ENCODE results near the gene PPP1CA.

Gene PPP1CA

DNA sequence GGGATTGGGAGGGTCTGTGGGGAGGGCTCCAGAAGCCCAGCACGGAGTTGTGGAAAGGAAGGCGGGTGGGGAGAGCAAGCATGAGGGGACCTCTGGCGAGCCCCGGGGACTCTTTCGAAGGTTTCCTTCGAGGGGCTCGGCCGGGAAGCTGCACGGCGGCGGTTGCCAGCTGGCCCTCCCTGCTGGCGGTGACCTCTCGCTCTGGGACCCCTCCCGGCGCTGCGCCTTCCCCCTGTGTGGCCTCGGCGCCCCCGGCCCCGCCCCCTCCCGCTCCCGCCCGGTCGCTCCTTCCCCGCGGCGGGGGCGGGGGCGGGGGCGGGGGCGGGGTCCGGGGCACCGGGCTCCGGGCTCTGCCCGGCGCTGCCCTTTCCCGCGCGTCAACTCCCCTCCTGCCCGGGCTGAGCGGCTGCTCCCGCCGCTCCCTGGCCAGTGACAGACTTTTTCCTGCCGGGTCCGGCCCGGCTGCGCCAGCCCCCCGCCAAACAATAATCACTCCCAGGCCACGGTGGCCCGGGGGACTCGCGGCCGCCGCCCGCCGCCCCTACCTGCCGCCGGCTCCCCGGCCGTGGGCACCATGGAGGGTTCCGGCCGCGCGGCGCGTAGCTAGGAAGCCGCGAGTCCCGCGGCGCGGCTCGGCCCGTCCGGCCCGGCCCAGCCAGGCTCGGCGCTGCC is 29.2 kb downstream of the PPP1CA start:
- FAIRE-seq (no peak), DNase-seq (ENCODE audit: extremely low spot score, insufficient read length, low read depth) (no peak)

DNA sequence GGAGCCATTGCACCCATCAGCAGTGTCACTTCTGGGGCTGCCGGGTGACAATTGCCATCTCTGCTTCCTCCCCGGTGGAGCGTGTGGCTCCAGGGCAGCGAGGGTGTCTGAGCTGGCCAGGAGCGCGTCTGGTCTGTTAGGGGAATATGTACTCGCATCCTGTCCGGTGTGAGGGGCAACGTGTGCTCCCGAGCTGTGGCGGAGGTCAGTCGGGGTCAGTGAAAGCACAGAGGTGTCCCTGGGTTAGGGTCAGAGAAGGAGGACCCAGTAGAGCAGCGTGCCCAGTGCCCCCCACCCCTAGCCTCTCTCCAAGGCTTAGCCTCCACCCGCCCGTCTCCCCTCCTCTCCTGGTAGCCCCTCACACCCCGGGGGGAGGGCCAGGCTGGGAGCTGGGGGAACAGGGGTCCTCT is 29.7 kb downstream of the PPP1CA start:
- DNase-seq (ENCODE audit: extremely low spot score, insufficient read length, low read depth): no peak
- FAIRE-seq: no peak

DNA sequence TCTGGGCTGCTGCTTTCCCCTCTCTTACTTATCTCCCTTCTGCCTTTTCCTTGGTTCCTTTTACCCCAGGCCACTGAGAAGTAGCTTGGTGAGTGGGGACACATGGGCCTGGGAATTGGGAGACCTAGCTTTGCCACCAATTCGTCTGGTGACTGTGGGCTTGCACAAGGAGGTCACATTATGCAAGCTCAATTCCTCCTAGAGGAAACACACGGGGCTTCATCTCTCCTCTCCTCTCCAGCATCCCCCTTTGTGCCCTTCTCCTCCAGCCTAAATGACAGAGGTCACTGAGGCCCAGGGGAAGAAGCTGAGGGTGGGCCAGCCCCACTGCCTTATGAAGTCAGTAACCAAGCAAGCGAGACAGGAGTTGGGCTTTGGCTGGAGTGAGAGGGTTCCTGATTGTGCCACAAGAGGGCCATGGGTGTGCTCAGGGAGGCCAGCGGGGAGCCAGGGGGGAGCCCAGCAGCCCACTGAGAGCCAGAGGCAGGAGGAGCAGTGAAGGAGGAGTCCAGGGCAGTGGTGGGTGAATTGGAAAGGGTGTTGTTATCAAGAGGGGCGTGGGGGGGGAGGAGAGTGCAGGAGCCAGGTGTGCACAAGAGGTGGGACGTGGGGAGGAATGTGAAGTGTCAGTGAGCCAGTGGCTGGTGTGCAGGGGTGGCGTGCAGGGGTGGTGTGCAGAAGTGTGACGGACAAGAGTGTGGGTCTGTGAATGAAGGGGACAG is 30.3 kb downstream of the PPP1CA start:
- FAIRE-seq (peak; percentile 47), DNase-seq (ENCODE audit: extremely low spot score, insufficient read length, low read depth) (no peak)

DNA sequence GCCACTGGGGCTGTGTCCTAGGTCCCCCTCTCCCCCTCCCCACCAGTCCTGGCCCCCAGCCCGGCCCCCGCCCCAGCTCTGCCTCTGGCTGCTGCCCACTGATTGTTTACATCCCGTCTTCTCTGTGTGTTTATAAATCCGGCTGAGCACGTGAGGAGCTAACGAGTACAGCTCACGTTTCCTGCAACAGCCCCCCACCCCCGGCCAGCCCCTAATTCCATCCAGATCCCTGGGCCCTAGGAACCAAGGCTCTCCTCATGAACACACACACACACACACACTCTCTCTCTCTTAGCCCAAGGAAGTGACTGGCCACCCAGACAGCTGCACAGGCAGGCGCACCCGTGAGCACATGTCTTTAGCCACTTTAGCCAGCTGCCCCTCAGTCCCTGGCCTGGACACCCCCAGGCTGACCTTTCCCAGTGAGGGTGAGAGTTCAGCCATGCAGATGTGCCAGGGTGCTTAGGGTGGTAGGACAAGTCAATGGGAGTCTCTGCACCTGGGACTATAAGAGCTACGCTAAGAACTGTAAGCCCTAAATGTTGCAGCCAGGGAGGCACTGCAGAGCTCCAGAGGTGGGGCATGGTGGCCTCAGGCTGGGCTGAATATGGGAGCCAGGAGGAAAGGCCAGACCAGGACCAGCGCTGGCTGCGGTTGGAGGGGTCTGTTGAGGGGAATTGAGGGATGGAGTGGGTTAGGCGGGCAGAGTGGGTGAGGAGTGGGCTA is 31.1 kb downstream of the PPP1CA start:
- FAIRE-seq: no peak

DNA sequence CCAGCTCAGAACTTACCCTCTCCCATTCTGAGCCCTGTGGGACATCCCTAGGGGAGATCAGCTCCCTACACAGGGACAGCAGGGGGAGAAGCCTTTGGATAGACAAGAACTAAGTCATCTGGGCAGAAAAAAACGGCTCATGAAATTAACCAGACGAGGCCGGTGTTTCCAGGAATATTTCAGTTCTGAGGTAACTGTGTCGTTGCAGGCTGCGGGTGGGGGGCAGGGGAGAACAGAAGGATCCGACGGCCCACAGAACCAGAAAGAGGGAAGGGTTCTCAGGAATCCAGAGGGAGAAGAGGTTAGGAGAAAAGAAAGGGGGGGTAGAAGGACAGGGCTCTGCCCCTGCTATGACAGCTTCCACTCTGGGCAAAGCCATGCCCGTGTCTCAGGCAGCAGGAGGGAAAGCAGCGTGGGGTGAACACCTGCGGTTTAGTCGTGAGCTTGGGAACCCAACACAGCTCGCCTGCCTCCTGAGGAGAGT is 31.8 kb downstream of the PPP1CA start:
- FAIRE-seq: no peak
- no peak for DNase-seq (ENCODE audit: extremely low spot score, insufficient read length, low read depth)

More for the DNA sequence above, 31.1 kb downstream of the PPP1CA start:
- DNase-seq (ENCODE audit: extremely low spot score, insufficient read length, low read depth): no peak

DNA sequence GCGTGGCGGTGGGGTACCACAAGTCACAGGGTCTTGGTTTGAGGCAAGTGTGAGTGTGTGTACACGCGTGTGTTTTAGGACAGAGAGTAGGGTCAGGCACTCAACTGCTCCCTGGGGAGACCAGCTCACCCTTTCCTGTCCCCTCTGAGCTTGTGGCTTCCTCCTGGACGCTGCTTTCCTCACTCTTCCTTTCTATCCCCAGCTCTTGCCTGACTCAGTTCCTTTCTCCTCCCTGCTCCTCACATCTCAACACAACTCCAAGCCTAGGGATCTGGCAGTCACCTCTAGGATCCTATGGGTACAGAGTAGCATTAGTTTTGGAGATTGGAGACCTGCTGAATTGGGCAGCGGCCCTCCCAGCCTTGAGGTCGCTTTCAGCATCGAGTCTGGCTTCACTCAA is 32.4 kb downstream of the PPP1CA start:
- FAIRE-seq (no peak), DNase-seq (ENCODE audit: extremely low spot score, insufficient read length, low read depth) (no peak)

DNA sequence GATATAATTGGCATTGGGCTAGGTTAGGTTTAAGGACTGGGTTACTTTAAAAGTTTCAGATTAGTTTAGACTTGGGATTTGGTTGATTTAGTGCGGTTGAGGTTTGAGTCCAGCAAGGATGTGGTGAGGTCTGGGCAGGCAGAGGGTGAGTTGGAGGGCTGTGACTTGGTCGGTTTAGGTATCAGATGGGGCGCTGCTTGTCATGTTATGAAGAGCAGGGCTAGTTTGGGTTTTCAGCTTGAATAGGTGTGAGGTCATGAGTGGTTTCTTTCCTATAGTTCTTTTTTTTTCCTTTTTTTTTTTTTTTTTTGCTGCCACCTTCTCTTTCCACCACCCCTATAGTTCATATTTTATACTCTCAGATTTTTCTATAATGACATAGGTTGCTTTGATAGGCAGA is 33.0 kb downstream of the PPP1CA start:
- no peak for DNase-seq (ENCODE audit: extremely low spot score, insufficient read length, low read depth)
- peak; percentile 94 for FAIRE-seq

DNA sequence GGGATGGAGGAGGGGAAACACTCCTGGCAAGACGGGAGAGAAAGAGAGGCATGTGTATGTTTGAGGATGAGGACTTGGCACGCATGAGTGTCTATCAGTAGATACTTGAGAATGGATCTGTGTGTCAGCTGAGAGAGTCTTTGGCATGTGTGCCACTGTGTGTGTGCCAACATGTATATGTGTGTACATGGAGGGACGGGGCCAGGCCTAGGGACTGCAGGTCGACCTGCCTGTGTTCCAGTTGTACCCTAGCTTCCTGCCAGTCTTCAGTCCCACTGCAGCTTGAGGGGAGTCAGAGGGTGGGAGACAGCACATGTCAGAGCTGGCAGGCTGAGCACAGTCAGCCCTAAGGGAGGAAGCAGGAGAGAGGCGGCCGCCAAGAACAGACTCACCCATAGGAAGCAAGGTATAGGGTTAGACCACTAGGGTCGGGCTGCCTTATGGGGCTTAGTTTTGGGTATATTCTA is 33.9 kb downstream of the PPP1CA start:
- DNase-seq (ENCODE audit: extremely low spot score, insufficient read length, low read depth) (no peak), FAIRE-seq (no peak)

DNA sequence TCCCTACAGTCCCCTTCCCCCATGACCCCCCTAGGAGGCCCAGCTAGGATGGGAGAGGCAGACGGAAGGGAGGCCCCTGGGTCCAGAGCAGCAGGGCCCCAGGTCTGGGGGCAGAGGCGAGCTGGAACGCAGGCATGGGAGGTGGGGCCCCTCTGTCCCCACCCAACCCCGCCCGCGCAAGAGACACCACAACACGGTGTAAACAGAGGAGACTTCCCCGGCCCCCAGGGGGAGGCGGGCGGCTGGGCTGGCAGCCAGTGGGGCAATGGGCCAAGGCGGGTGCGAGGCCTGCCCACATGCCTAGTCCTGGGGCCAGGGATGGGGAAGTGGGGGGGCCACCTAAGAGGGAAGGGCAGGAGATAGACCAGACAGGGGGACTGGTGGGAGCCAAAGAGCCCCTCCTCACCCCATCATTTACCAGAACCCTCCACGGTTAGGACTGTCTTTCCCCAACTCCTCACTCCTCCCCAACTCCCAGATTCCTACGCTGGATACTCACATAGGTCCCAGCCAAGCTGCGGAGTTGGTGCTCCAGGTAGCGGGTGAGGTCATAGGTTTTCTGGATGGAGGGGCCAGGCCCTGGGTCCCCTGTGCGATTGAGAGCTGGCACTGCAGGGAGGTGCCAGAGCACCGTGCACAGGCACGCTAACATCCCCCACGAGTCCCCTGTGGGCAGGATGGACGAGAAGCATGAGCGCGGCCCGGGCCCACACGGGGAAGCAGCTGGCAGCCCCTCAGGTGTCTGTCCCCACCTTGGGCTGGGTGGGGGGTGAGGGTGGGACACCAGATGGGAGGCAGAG is 34.5 kb downstream of the PPP1CA start:
- DNase-seq (ENCODE audit: extremely low spot score, insufficient read length, low read depth) (no peak), FAIRE-seq (no peak)

DNA sequence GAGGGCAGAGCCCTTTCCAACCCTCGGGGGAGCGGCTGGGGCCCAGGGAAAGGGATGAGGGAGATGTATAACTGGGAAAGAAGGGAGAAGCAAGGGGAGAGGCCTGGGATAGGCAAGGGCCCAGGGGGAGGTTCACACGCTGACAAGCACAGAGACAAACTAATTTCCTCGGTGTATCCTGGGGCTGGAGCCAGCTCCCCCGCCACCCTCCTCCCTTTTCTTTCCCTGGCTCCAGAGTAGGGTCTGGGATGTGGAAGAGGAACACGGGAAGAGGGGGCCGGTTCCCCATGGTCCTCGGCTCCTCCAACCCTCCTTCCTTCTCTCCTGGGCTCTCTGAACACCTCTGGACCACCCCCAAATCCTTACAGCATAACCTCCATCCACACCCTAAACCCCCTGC is 35.1 kb downstream of the PPP1CA start:
- no peak for FAIRE-seq
- no peak for DNase-seq (ENCODE audit: extremely low spot score, insufficient read length, low read depth)

DNA sequence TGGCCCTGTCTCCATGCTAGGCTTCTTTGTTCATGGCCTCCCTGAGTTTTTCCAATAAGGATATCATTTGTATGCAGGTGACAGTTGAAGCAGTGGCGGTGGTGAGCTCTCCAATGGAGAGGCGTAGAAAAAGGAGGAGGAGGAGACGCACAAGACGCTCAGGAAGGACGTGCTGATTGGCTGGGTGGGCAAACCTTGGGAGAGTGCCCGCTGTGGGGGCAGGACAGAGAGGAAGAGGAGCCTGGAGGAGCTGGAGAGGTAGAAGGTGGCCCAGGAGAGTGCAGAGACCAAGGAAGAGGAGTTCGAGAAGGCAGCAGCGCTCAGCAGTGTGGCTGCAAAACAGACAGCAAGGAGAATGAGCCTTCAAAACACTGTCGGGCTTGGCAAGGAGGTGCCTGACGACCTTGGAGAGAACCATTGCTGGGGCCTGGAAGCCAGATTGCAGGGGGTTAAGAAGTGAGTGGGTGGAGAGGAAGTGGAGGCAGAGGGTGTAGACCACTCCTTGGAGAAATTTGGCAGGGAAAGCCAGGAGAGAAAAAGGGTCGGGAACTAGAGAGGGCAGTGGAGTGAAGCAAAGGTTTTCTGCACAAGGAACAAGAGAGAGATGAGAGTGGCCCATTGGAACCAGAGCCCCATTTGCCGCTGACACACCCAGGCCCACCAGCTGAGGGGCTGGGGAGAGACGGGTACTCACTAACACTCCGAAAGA is 35.8 kb downstream of the PPP1CA start:
- FAIRE-seq (no peak), DNase-seq (ENCODE audit: extremely low spot score, insufficient read length, low read depth) (no peak)

DNA sequence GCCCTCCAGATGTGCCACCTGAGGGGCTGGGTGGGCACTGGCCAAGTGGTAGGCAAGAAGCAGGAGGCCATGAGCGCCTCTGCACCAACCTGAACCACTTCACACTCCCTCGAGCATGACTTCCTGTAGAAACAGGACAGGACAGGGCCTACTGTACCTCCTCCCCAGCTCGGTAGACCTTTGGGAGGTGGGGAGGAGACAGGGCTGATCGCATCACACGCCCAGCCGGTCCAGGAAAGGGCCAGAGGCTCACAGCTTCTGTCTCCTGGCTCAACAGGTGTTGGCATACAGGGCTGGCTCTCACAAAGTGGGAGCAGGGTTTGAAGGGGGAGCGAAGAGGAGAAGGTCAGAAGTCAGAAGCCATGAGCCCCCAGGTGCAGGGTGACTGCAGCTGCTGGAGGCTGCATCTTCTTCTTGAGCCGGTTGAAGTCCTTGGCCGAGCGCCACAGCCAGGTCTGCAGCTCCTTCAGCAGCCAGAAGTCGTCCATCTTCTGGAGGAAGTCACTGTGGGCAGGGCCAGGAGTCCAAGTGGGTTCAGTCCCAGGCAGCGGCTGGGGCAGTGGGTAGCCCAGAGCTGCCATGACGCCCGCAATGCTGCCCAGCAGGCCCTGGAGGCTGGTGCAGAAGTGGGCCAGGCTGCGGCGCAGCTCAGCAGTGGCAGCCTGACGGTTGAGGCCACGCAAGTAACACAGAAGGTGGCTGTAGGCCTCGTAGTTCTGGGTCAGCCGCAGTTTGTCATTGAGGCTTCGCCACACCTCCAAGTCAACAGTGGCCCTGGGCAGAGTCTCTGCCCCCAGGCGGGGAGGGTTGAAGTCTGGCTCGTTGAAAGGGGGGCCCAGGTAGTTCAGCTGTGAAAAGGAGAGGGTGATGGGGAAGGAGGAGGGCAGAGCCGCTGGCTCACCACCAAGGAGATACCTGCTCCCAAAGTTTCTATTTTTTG is 36.6 kb downstream of the PPP1CA start:
- FAIRE-seq (peak; percentile 47), DNase-seq (ENCODE audit: extremely low spot score, insufficient read length, low read depth) (no peak)

DNA sequence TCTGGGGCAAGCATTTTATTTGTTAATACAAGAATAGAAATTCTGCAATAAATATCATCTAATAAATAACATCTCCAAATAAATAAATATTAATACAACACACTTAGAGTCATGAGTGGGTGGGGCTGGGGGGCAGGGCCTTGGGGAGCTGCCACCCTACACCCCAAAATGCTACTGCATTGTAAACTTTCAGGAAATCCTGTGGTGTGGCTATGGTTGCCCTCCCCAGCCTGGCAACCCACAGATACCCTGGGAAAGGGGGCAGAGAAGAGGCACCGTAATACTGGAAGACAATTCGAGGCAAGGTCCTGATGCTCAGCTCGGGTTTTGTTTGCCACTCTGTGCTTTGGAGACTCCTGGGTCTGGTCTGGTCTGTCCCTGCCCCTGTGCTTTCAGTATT is 37.5 kb downstream of the PPP1CA start:
- FAIRE-seq: no peak

DNA sequence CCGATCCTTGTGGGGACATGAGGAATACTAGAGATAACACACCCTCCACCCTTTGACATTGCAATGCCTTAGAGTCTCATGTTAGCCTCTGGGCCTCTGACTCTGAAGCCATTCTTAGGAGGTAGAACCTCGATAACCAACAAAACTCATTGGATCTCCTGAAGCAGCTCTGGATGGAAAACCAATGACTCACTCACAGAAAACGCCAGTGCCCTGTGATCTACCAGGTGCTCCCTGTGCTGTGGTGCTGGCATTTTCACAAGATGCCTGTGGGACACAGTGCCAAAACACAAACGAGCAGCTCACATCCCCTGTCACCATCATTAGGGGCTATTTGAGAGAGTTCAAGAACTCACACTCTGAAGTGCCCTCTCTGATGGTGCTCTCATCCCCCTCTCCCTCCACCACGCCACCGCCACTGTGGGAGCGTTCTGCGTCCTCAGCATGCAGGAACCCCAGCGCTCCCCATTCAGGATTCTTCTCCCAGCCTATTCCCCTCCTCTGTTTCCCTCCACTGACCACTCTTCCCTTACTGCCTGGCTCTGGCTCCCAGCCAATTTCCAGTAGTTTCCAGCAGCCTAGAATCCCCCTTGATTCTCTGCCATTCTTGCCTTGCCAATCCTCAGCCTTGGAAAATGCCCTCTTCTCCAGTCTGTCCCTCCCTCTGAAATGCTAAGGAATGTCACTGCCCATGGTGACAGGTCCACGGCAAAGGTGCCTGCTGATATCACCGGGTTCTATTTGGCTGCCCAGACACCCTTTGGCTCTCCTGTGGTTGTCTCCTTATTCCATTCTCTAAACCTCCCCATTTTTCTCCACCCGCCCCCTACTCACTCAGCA is 43.6 kb downstream of the PPP1CA start:
- DNase-seq (ENCODE audit: extremely low spot score, insufficient read length, low read depth) (no peak), FAIRE-seq (no peak)

More for the DNA sequence above, 37.5 kb downstream of the PPP1CA start:
- DNase-seq (ENCODE audit: extremely low spot score, insufficient read length, low read depth): no peak

DNA sequence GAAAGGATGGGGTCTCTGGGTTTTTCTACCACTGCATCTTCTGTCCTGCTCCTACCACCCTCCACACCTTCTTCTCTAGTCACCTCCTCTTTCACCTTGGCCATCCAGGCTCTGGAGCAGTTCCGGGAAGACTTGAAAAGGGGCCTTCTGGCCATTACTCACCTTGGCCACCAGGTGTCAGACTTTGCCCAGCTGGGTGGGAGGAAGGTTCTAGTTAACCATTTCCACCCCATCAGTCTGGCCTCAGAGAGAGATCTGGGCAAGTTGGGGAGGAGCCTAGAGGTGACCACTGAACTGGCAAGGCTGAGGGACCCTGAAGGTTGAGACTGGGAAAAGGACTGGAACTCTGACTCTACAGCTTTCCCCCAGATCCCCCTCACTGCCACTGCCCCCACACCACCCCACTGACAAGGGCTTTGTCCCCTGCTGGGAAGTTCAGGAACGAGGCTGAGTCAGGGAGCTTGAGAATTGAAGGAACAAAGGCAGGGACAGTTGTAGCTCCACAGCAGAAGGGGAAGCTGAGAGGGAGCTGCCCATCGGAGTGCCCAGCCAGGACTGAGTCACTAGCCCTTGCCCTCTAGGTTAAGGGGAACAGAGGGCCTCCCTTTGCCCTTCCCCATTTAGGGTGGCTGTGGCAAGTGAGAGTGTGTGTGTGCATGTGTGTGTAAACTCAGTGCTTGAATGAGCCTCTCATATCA is 44.6 kb downstream of the PPP1CA start:
- peak; percentile 76 for FAIRE-seq
- no peak for DNase-seq (ENCODE audit: extremely low spot score, insufficient read length, low read depth)

DNA sequence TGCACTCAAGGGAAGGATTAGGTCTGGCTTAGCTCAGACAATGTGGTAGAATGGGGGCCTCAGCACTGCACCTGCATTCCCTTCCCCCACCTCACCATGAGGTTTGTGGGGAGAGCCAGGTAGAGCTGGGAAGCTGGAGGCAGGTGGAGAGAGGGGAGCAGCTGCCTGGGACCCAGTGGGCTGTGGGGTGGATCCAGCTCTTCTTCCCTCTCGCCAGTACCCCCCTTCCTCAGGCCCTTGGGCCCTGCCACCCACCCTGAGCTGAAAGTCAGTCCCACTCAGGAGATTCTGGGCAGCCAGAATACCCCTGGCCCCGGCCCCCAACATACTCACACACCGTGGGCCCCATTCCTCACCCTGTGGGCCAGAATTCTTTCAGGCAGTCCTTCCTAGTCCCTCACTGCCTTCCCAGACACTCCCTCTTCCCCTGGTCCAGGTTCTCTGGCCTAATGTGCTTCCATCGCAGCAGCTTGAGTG is 45.2 kb downstream of the PPP1CA start:
- FAIRE-seq (no peak), DNase-seq (ENCODE audit: extremely low spot score, insufficient read length, low read depth) (no peak)

Data from GM18507 (cell line).